Measurements from ENCODE around the gene MSI2.

MSI2 gene

DNA sequence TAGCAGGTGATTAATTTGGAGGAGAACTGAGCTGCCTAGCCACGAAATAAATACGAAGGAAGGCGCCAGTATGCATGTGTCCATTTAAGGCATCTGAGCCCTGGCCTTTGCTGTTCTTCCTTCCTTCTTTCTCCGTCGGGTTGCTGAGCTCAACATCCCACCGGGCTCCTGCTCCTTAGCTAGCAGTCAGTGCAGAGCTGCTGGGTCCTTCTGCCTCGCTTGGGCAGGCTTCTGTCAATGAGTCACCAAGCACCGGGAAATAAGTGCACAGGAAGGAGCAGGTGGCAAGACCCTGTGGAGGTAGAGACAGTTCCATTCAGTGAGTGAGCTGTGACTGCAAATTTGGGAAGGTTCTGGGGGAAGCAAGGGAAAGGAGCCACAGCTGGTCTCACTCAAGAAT lies 368.1 kb downstream of the MSI2 start:
- no peaks in the 10 kb centered on the region for H3K9me2 ChIP-seq (replicated peaks; ENCODE audit: insufficient read depth, low read length)
- no peaks in the 10 kb centered on the region for H3F3A ChIP-seq (ENCODE audit: insufficient read depth)
- no peak overlapping the region for H3K4me2 ChIP-seq (ENCODE audit: low read depth, low read length, poor library complexity, severe bottlenecking)
- no peak overlapping the region for H3K9ac ChIP-seq (ENCODE audit: low read length)
- TF ChIP-seq, protein P1, sequence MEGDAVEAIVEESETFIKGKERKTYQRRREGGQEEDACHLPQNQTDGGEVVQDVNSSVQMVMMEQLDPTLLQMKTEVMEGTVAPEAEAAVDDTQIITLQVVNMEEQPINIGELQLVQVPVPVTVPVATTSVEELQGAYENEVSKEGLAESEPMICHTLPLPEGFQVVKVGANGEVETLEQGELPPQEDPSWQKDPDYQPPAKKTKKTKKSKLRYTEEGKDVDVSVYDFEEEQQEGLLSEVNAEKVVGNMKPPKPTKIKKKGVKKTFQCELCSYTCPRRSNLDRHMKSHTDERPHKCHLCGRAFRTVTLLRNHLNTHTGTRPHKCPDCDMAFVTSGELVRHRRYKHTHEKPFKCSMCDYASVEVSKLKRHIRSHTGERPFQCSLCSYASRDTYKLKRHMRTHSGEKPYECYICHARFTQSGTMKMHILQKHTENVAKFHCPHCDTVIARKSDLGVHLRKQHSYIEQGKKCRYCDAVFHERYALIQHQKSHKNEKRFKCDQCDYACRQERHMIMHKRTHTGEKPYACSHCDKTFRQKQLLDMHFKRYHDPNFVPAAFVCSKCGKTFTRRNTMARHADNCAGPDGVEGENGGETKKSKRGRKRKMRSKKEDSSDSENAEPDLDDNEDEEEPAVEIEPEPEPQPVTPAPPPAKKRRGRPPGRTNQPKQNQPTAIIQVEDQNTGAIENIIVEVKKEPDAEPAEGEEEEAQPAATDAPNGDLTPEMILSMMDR (IDR thresholded peaks at IDR 0.05; ENCODE audit: insufficient read depth, low read length, poor library complexity, severe bottlenecking), result no peak
- TF ChIP-seq EZH2phosphoT487 (conservative IDR thresholded peaks at IDR 0.05; ENCODE audit: low read length), result no peak
- H3K36me3 ChIP-seq (ENCODE audit: low read length), result no peaks in the 10 kb centered on the region
- no peaks in the 10 kb centered on the region for H3K79me2 ChIP-seq (ENCODE audit: insufficient read depth, low read length)
- H3K27me3 ChIP-seq (ENCODE audit: low read length), result no peaks in the 10 kb centered on the region
- no peak overlapping the region for H3K27ac ChIP-seq (ENCODE audit: low read depth, low read length)
- no peak overlapping the region for H2AFZ ChIP-seq (ENCODE audit: low read depth, low read length, severe bottlenecking)
- no peaks in the 10 kb centered on the region for H4K20me1 ChIP-seq (ENCODE audit: low read depth, low read length)
- H3K9me3 ChIP-seq (ENCODE audit: insufficient read depth, low read length), result no peaks in the 10 kb centered on the region
- no peak overlapping the region for H3K4me3 ChIP-seq (ENCODE audit: insufficient read depth, low read length, poor library complexity, severe bottlenecking)

DNA sequence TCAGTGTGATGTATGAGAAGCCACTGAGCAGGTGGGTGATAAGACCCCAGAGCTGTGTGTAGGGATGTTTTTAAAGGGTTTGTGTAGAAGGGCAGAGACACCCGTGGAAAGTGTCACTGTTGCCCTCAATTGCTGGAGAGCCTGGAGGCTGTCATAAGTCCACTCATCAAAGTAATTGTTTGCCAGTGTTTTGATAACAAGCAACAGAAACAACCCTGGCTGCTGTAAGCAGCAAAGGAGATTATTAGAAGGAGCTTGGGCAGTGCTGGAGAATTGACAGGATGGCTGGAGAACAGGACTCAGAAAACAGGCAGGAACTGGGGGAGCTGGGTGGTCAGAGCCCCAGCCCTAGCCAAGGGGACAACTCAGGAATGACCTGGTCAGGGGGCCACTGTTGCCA lies 369.2 kb downstream of the MSI2 start:
- H3K27ac ChIP-seq (ENCODE audit: low read depth, low read length), result no peak overlapping the region

DNA sequence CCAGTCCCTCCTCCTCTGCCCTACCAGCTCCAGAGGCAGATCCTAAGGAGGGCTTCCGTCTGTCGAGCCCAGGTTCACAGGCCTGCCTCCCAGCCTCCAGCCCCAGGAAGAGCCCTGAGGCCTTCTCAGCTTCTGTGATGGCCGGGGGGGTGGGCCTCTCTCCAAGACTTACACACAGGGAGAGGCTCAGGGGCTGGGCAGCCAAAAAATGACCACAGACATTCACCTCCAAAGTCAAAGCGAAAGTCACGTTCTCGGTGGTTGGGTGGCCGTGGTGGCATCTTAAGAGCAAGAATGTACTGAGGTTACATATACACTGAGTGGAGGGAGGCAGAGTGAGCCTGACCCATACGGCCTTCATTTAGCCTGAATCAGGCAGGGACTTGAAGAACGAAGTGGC lies 369.6 kb downstream of the MSI2 start:
- Histone ChIP-seq H3K9me3 (ENCODE audit: insufficient read depth, low read length) (no peaks in the 10 kb centered on the region), H3K27me3 (ENCODE audit: low read length) (no peaks in the 10 kb centered on the region), H2AFZ (ENCODE audit: low read depth, low read length, severe bottlenecking) (no peak overlapping the region), H3K9ac (ENCODE audit: low read length) (no peak overlapping the region), H3K4me2 (ENCODE audit: low read depth, low read length, poor library complexity, severe bottlenecking) (no peak overlapping the region), H4K20me1 (ENCODE audit: low read depth, low read length) (no peaks in the 10 kb centered on the region), H3K36me3 (ENCODE audit: low read length) (no peaks in the 10 kb centered on the region), H3K27ac (ENCODE audit: low read depth, low read length) (no peak overlapping the region), H3K4me3 (ENCODE audit: insufficient read depth, low read length, poor library complexity, severe bottlenecking) (no peak overlapping the region), H3K79me2 (ENCODE audit: insufficient read depth, low read length) (no peaks in the 10 kb centered on the region), H3K9me2 (replicated peaks; ENCODE audit: insufficient read depth, low read length) (no peaks in the 10 kb centered on the region), H3F3A (ENCODE audit: insufficient read depth) (no peaks in the 10 kb centered on the region)
- TF ChIP-seq EZH2phosphoT487 (conservative IDR thresholded peaks at IDR 0.05; ENCODE audit: low read length), result no peak
- TF ChIP-seq, protein P1 (IDR thresholded peaks at IDR 0.05; ENCODE audit: insufficient read depth, low read length, poor library complexity, severe bottlenecking), result no peak

More for the DNA sequence above, 369.2 kb downstream of the MSI2 start:
- Histone ChIP-seq H3K9ac (ENCODE audit: low read length) (no peak overlapping the region), H3K36me3 (ENCODE audit: low read length) (no peaks in the 10 kb centered on the region), H3K4me3 (ENCODE audit: insufficient read depth, low read length, poor library complexity, severe bottlenecking) (no peak overlapping the region), H3F3A (ENCODE audit: insufficient read depth) (no peaks in the 10 kb centered on the region), H3K27me3 (ENCODE audit: low read length) (no peaks in the 10 kb centered on the region), H3K9me3 (ENCODE audit: insufficient read depth, low read length) (no peaks in the 10 kb centered on the region), H3K4me2 (ENCODE audit: low read depth, low read length, poor library complexity, severe bottlenecking) (no peak overlapping the region), H3K9me2 (replicated peaks; ENCODE audit: insufficient read depth, low read length) (no peaks in the 10 kb centered on the region), H2AFZ (ENCODE audit: low read depth, low read length, severe bottlenecking) (no peak overlapping the region), H4K20me1 (ENCODE audit: low read depth, low read length) (no peaks in the 10 kb centered on the region), H3K79me2 (ENCODE audit: insufficient read depth, low read length) (no peaks in the 10 kb centered on the region)
- TF ChIP-seq, protein P1 (IDR thresholded peaks at IDR 0.05; ENCODE audit: insufficient read depth, low read length, poor library complexity, severe bottlenecking), result no peak
- TF ChIP-seq EZH2phosphoT487 (conservative IDR thresholded peaks at IDR 0.05; ENCODE audit: low read length), result no peak

Measured in SU-DHL-6 (cell line).